H1 (cell line): ENCODE results near the gene TXNDC16. TPM values are rescaled to one million over a fixed set of nuclear protein-coding genes. Genes with fewer than 3 reads are reported as not detected.

Source experiments
- CTCF ChIA-PET: fragments of 300-600 bp; sonication (Branson Sonifier 250); formaldehyde crosslinking; loops from one replicate; lab custom pipeline; 2021; ENCODE audit not compliant: partially characterized antibody; lab: Charles Lee
- POLR2A ChIA-PET: fragments of 300-600 bp; sonication (Branson Sonifier 250); formaldehyde crosslinking; loops from one replicate; lab custom pipeline; 2021; ENCODE audit warnings: inconsistent platforms; ENCODE audit not compliant: partially characterized antibody; lab: Charles Lee
- DNase-seq, 2 experiments: peaks; one replicate each; pipeline versions ENCODE4 v3.0.0 to v3.0.0-alpha.2; 2010 to 2022; ENCODE audit warnings: low spot score in 2 of 2, low read depth in 1 of 2, mixed read lengths in 1 of 2
- FAIRE-seq: peaks from 2 replicates; lab custom pipeline; 2011; peaks lifted over from hg19 to GRCh38; lab: Jason Lieb, UNC
- H2AFZ ChIP-seq: 2 replicates; pipeline ENCODE4 v1.8.1; 2012; ENCODE audit warnings: low read length, inconsistent platforms
- H2AK5ac ChIP-seq: 2 replicates; pipeline ENCODE4 v1.6.1; 2013; ENCODE audit warnings: low read depth, low read length
- H2BK120ac ChIP-seq: replicated peaks from 2 replicates; pipeline ENCODE3; 2013; ENCODE audit warnings: low read depth, low read length, inconsistent platforms
- H2BK12ac ChIP-seq: 2 replicates; pipeline ENCODE4 v1.6.1; 2013; ENCODE audit warnings: low read depth, low read length
- H2BK15ac ChIP-seq: 2 replicates; pipeline ENCODE4 v1.6.1; 2013; ENCODE audit warnings: low read length
- H2BK20ac ChIP-seq: 2 replicates; pipeline ENCODE4 v1.6.1; 2013; ENCODE audit warnings: low read length
- H2BK5ac ChIP-seq: 2 replicates; pipeline ENCODE4 v1.6.1; 2013; ENCODE audit warnings: low read depth, low read length
- H3K14ac ChIP-seq: 2 replicates; pipeline ENCODE4 v1.6.1; 2013; ENCODE audit warnings: inconsistent platforms; ENCODE audit not compliant: insufficient read length
- H3K18ac ChIP-seq: 2 replicates; pipeline ENCODE4 v1.6.1; 2013; ENCODE audit warnings: low read length; ENCODE audit errors: extremely low read depth
- H3K23ac ChIP-seq: 2 replicates; pipeline ENCODE4 v1.6.1; 2013; ENCODE audit warnings: inconsistent platforms; ENCODE audit not compliant: insufficient read length
- H3K23me2 ChIP-seq: 2 replicates; pipeline ENCODE4 v1.6.1; 2013; ENCODE audit warnings: low read depth, low read length
- H3K27ac ChIP-seq: 2 replicates; pipeline ENCODE4 v1.6.1; 2011; ENCODE audit warnings: low read depth, low read length, inconsistent platforms
- H3K27me3 ChIP-seq, 4 experiments: replicated peaks in 1 of 4; 1 replicate in 1 of 4; 2 replicates in 3 of 4; pipeline versions ENCODE4 v1.6.1 to v1.8.1; 2011 to 2013; ENCODE audit warnings: low read length in 3 of 4, mild to moderate bottlenecking in 3 of 4, inconsistent platforms in 2 of 4, mixed read lengths in 2 of 4, moderate library complexity in 1 of 4; ENCODE audit not compliant: control insufficient read depth in 3 of 4, insufficient read depth in 3 of 4; ENCODE audit errors: extremely low read depth in 1 of 4
- H3K36me3 ChIP-seq, 4 experiments: 2 replicates each; pipeline versions ENCODE4 v1.6.1 to v1.8.1; 2011 to 2013; ENCODE audit warnings: mild to moderate bottlenecking in 4 of 4, low read length in 3 of 4, moderate library complexity in 2 of 4, control low read depth in 1 of 4, inconsistent platforms in 1 of 4; ENCODE audit not compliant: insufficient read depth in 4 of 4, control insufficient read depth in 2 of 4
- H3K4ac ChIP-seq: replicated peaks from 2 replicates; pipeline ENCODE3; 2013; ENCODE audit warnings: low read length, low read depth, mixed read lengths, inconsistent platforms; ENCODE audit not compliant: insufficient read length
- H3K4me1 ChIP-seq, 4 experiments: replicated peaks in 1 of 4; 1 replicate in 1 of 4; 2 replicates in 3 of 4; pipeline versions ENCODE4 v1.6.1 to v1.8.1; 2011 to 2013; ENCODE audit warnings: low read length in 3 of 4, inconsistent platforms in 2 of 4, mixed read lengths in 1 of 4; ENCODE audit not compliant: insufficient read depth in 4 of 4, control insufficient read depth in 3 of 4
- H3K4me2 ChIP-seq, 2 experiments: 2 replicates each; pipeline versions ENCODE4 v1.6.1 to v1.8.1; 2011 to 2013; ENCODE audit warnings: low read depth in 2 of 2, low read length in 2 of 2, control low read depth in 1 of 2, inconsistent platforms in 1 of 2, mild to moderate bottlenecking in 1 of 2; ENCODE audit not compliant: insufficient read depth in 1 of 2
- H3K4me3 ChIP-seq, 4 experiments: fragments of 200-600, 300-600 bp in 1 of 4; sonication (generic), shearing (Covaris generic), sonication (Bioruptor Twin) in 1 of 4; 2 replicates each; pipeline versions ENCODE4 v1.5.1 to v1.8.1; 2011 to 2016; ENCODE audit warnings: low read length in 4 of 4, low read depth in 3 of 4, control low read depth in 2 of 4, inconsistent platforms in 2 of 4, mild to moderate bottlenecking in 2 of 4, mixed read lengths in 1 of 4, moderate library complexity in 1 of 4; ENCODE audit not compliant: insufficient read depth in 2 of 4; ENCODE audit errors: extremely low read depth in 1 of 4
- H3K56ac ChIP-seq: replicated peaks from 2 replicates; pipeline ENCODE3; 2013; ENCODE audit warnings: low read depth, mild to moderate bottlenecking, mixed read lengths, low read length, inconsistent platforms; ENCODE audit not compliant: insufficient read length
- H3K79me1 ChIP-seq: 2 replicates; pipeline ENCODE4 v1.6.1; 2013; ENCODE audit warnings: low read depth, low read length, control low read depth
- H3K79me2 ChIP-seq, 2 experiments: 2 replicates each; pipeline versions ENCODE4 v1.6.1 to v1.8.1; 2012 to 2013; ENCODE audit warnings: low read length in 2 of 2, mild to moderate bottlenecking in 2 of 2, inconsistent platforms in 1 of 2; ENCODE audit not compliant: insufficient read depth in 2 of 2, control insufficient read depth in 1 of 2
- H3K9ac ChIP-seq, 4 experiments: replicated peaks in 1 of 4; 1 replicate in 1 of 4; 2 replicates in 3 of 4; pipeline versions ENCODE4 v1.6.1 to v1.8.1; 2011 to 2013; ENCODE audit warnings: low read depth in 3 of 4, low read length in 3 of 4, control low read depth in 2 of 4, mild to moderate bottlenecking in 2 of 4, moderate library complexity in 2 of 4, inconsistent platforms in 1 of 4; ENCODE audit errors: extremely low read depth in 1 of 4
- H3K9me3 ChIP-seq, 2 experiments: 2 replicates each; pipeline versions ENCODE4 v1.6.1 to v1.8.1; 2012 to 2013; ENCODE audit warnings: mild to moderate bottlenecking in 2 of 2, moderate library complexity in 2 of 2, control low read depth in 1 of 2, inconsistent platforms in 1 of 2, low read depth in 1 of 2, low read length in 1 of 2, mixed read lengths in 1 of 2; ENCODE audit not compliant: insufficient read depth in 2 of 2
- H4K20me1 ChIP-seq, 2 experiments: replicated peaks in 1 of 2; 2 replicates each; pipeline versions ENCODE3 to v1.8.1; 2011 to 2013; ENCODE audit warnings: inconsistent platforms in 2 of 2, low read length in 2 of 2, mild to moderate bottlenecking in 1 of 2; ENCODE audit not compliant: insufficient read depth in 2 of 2, control insufficient read depth in 1 of 2
- H4K5ac ChIP-seq: 2 replicates; pipeline ENCODE4 v1.6.1; 2013; ENCODE audit warnings: low read length, low read depth, mixed read lengths, inconsistent platforms; ENCODE audit not compliant: insufficient read length
- H4K8ac ChIP-seq: 2 replicates; pipeline ENCODE4 v1.8.0; 2013; ENCODE audit warnings: mild to moderate bottlenecking, moderate library complexity, low read length, inconsistent platforms; ENCODE audit not compliant: insufficient read depth; ENCODE audit errors: extremely low read depth
- H4K91ac ChIP-seq: replicated peaks from 2 replicates; pipeline ENCODE3; 2013; ENCODE audit warnings: low read length, mixed read lengths, inconsistent platforms; ENCODE audit not compliant: insufficient read length
- ATF3 ChIP-seq: IDR thresholded peaks from 2 replicates; pipeline ENCODE4 v1.6.1; 2011; ENCODE audit warnings: low read depth, mild to moderate bottlenecking, low read length; ENCODE audit not compliant: insufficient read depth
- BCL11A ChIP-seq, 2 experiments: IDR thresholded peaks; one replicate each; pipeline ENCODE4 v1.6.1; 2011; ENCODE audit warnings: low read depth in 2 of 2, low read length in 2 of 2, mild to moderate bottlenecking in 2 of 2
- BRCA1 ChIP-seq: IDR thresholded peaks from 2 replicates; pipeline ENCODE4 v1.6.1; 2012; ENCODE audit warnings: low read depth, low read length, improper control_type of control experiment
- CBX8 ChIP-seq: fragments of 300-800, 300-1000 bp; sonication (generic); IDR thresholded peaks from 2 replicates; pipeline ENCODE4 v1.7.1; 2016; ENCODE audit warnings: low read depth, low read length, borderline replicate concordance
- CEBPB ChIP-seq: IDR thresholded peaks from 2 replicates; pipeline ENCODE4 v1.6.1; 2012; ENCODE audit warnings: low read depth, low read length
- CHD1 ChIP-seq: IDR thresholded peaks from 2 replicates; pipeline ENCODE4 v1.6.1; 2012; ENCODE audit warnings: low read depth, low read length, improper control_type of control experiment
- CREB1 ChIP-seq: IDR thresholded peaks from 2 replicates; pipeline ENCODE4 v1.6.1; 2012; ENCODE audit warnings: inconsistent platforms
- KDM4A ChIP-seq: IDR thresholded peaks from one replicate; pipeline ENCODE4 v1.7.1; 2012; ENCODE audit warnings: low read depth, mild to moderate bottlenecking, moderate library complexity, low read length, inconsistent platforms; ENCODE audit not compliant: severe bottlenecking
- PHF8 ChIP-seq: fragments of 200-600 bp; sonication (generic); conservative IDR thresholded peaks from 2 replicates; pipeline ENCODE4 v1.7.1; 2012; ENCODE audit warnings: low read depth, mild to moderate bottlenecking, inconsistent platforms, low read length, moderate library complexity
- RNF2 ChIP-seq: fragments of 200-900, 300-1000 bp; sonication (generic); IDR thresholded peaks from 2 replicates; pipeline ENCODE4 v1.7.1; 2016; ENCODE audit warnings: borderline replicate concordance, low read depth, mild to moderate bottlenecking, antibody characterized with exemption, low read length; ENCODE audit not compliant: poor library complexity, severe bottlenecking; ENCODE audit errors: missing control alignments
- SP1 ChIP-seq: IDR thresholded peaks from 2 replicates; pipeline ENCODE4 v1.6.1; 2011; ENCODE audit warnings: low read depth, low read length
- SUZ12 ChIP-seq: fragments of 200-600 bp; sonication (generic); IDR thresholded peaks from 2 replicates; pipeline ENCODE4 v1.6.1; 2012; ENCODE audit warnings: mild to moderate bottlenecking, inconsistent platforms, low read length, moderate library complexity, mixed read lengths
- TAF1 ChIP-seq: IDR thresholded peaks from 2 replicates; pipeline ENCODE4 v1.6.1; 2011; ENCODE audit warnings: mild to moderate bottlenecking, low read depth, low read length
- USF2 ChIP-seq: IDR thresholded peaks from 2 replicates; pipeline ENCODE4 v1.6.1; 2011; ENCODE audit warnings: low read length, improper control_type of control experiment
- YY1 ChIP-seq: IDR thresholded peaks from 2 replicates; pipeline ENCODE4 v1.6.1; 2011; ENCODE audit warnings: low read depth, mild to moderate bottlenecking, low read length
- polyA plus RNA-seq, 7 experiments: library from polyadenylated mRNA; depleted of rRNA in 3 of 7; stranded (reverse) in 5 of 7; unstranded in 2 of 7; fragments of >200 nt in 5 of 7; fragments of 200-250 nt in 2 of 7; gene quantifications; 1 replicate in 5 of 7; 2 replicates in 1 of 7; 4 replicates in 1 of 7; pipeline versions ENCODE4 v1.2.1 to v1.2.3, GENCODE V29; 2011 to 2013; ENCODE audit warnings: missing spikeins in 2 of 7, mixed read lengths in 2 of 7
- total RNA-seq: library from RNA; stranded (reverse); fragmentation: NEBNext Ultra II Directional; extraction: Animal tissue kit (Norgen Biotek cat#: 25700); gene quantifications from 2 replicates; pipeline ENCODE4 v1.2.1, GENCODE V29; 2021

Gene TXNDC16
- total and polyA plus RNA-seq, 2 of the 8 experiments (the other 6 are each of a cell fraction or from before 2014, with no cell fraction given), result 6.7 to 14.3 TPM

- H2BK15ac ChIP-seq, result no peak overlapping the region
- no peaks in the 10 kb centered on the region for H3K79me2 ChIP-seq
- no peak overlapping the region for H2BK20ac ChIP-seq
- no peaks in the 10 kb centered on the region for H3K27me3 ChIP-seq
- H3K36me3 ChIP-seq, result peaks cover 2 to 15% (median 10%) of the 10 kb centered on the region in 4 experiments; a peak in 5 of 8 replicates
- H3K4me3 ChIP-seq, result no peak overlapping the region
- no peak overlapping the region for H3K18ac ChIP-seq
- no peak overlapping the region for H3K4me2 ChIP-seq
- no peak overlapping the region for H2AK5ac ChIP-seq
- no peak overlapping the region for H2BK120ac ChIP-seq
- H2BK12ac ChIP-seq, result no peak overlapping the region
- FAIRE-seq (no peak), DNase-seq (no peak)
- H3K23ac ChIP-seq, result no peak overlapping the region
- no peak overlapping the region for H4K8ac ChIP-seq
- no peaks in the 10 kb centered on the region for H3K9me3 ChIP-seq
- POLR2A ChIA-PET, result no interaction called here
- no peak overlapping the region for H3K27ac ChIP-seq
- H3K4ac ChIP-seq, result no peak overlapping the region
- H3K56ac ChIP-seq, result no peak overlapping the region
- H4K5ac ChIP-seq, result no peak overlapping the region
- H3K79me1 ChIP-seq, result no peaks in the 10 kb centered on the region
- CTCF ChIA-PET, result interaction anchor here (0.6 kb wide), 1 partner anchor 55 kb away, joined by 3 read pairs; no protein-coding TSS in a partner anchor
- H3K23me2 ChIP-seq, result no peaks in the 10 kb centered on the region
- no peak overlapping the region for H3K9ac ChIP-seq
- no peak overlapping the region for H2AFZ ChIP-seq
- H2BK5ac ChIP-seq, result no peak overlapping the region
- no peaks in the 10 kb centered on the region for H3K4me1 ChIP-seq
- no peaks in the 10 kb centered on the region for H4K20me1 ChIP-seq
- H4K91ac ChIP-seq, result no peak overlapping the region
- H3K14ac ChIP-seq, result no peak overlapping the region
- TF ChIP-seq SUZ12 (no peak), SP1 (no peak), USF2 (no peak), ATF3 (no peak), PHF8 (no peak), RNF2 (no peak), YY1 (no peak), CHD1 (no peak), KDM4A (no peak), BRCA1 (no peak), CEBPB (no peak), CBX8 (no peak), BCL11A (IDR thresholded peaks at IDR 0.05; ENCODE audit: low read depth in 2 of 2, low read length in 2 of 2) (no peak), TAF1 (no peak), CREB1 (no peak)
Observed at GRCh38 chr14:52531481-52531880, 20.8 kb downstream of the TXNDC16 start.
